DND-41 (cell line): ENCODE results near the gene FAM151A.

Experiments
- ATAC-seq: fragments of 200-7000 bp; cut with Tn5 transposase; 3 replicates; pipeline ENCODE4 v1.9.1; 2021; ENCODE audit warnings: low read depth; ENCODE audit not compliant: insufficient read depth
- DNase-seq: peaks from one replicate; pipeline ENCODE4 v3.0.0-alpha.2; 2020
- H2AFZ ChIP-seq: 2 replicates; pipeline ENCODE4 v1.6.0; 2012; ENCODE audit warnings: low read depth, low read length
- H3K27ac ChIP-seq: 2 replicates; pipeline ENCODE4 v1.5.1; 2012; ENCODE audit warnings: low read length, inconsistent platforms
- H3K27me3 ChIP-seq: fragments of 200-600 bp; sonication (generic); 2 replicates; pipeline ENCODE4 v1.6.0; 2012; ENCODE audit warnings: low read length, mild to moderate bottlenecking, inconsistent platforms; ENCODE audit not compliant: insufficient read depth, poor library complexity
- H3K36me3 ChIP-seq: 2 replicates; pipeline ENCODE4 v1.5.1; 2012; ENCODE audit warnings: low read length, inconsistent platforms; ENCODE audit not compliant: insufficient read depth
- H3K4me1 ChIP-seq: 2 replicates; pipeline ENCODE4 v1.5.1; 2012; ENCODE audit warnings: mild to moderate bottlenecking, low read length; ENCODE audit not compliant: insufficient read depth
- H3K4me2 ChIP-seq: 2 replicates; pipeline ENCODE4 v1.6.0; 2012; ENCODE audit warnings: mild to moderate bottlenecking, moderate library complexity, low read length, inconsistent platforms; ENCODE audit not compliant: insufficient read depth
- H3K4me3 ChIP-seq, 2 experiments: fragments of 200-600 bp in 1 of 2; shearing (Covaris generic) in 1 of 2; 2 replicates each; pipeline ENCODE4 v1.5.1; 2012 to 2016; ENCODE audit warnings: inconsistent platforms in 2 of 2, low read length in 2 of 2, mild to moderate bottlenecking in 2 of 2, low read depth in 1 of 2, moderate library complexity in 1 of 2
- H3K79me2 ChIP-seq: 2 replicates; pipeline ENCODE4 v1.6.0; 2012; ENCODE audit warnings: low read length, inconsistent platforms; ENCODE audit not compliant: insufficient read depth
- H3K9ac ChIP-seq: 2 replicates; pipeline ENCODE4 v1.6.0; 2012; ENCODE audit warnings: low read depth, mild to moderate bottlenecking, inconsistent platforms, low read length, moderate library complexity
- H3K9me3 ChIP-seq: 2 replicates; pipeline ENCODE4 v1.5.1; 2012; ENCODE audit warnings: low read length, moderate library complexity, mild to moderate bottlenecking, inconsistent platforms; ENCODE audit not compliant: insufficient read depth, severe bottlenecking
- H4K20me1 ChIP-seq: 2 replicates; pipeline ENCODE4 v1.6.0; 2012; ENCODE audit warnings: low read length; ENCODE audit not compliant: insufficient read depth
- TF ChIP-seq, protein P1 (sequence below): IDR thresholded peaks from 2 replicates; pipeline ENCODE4 v1.5.1; 2012; ENCODE audit warnings: borderline replicate concordance, low read length, moderate library complexity, mild to moderate bottlenecking; ENCODE audit not compliant: poor library complexity, severe bottlenecking; ENCODE audit errors: extremely low read depth

FAM151A gene

DNA sequence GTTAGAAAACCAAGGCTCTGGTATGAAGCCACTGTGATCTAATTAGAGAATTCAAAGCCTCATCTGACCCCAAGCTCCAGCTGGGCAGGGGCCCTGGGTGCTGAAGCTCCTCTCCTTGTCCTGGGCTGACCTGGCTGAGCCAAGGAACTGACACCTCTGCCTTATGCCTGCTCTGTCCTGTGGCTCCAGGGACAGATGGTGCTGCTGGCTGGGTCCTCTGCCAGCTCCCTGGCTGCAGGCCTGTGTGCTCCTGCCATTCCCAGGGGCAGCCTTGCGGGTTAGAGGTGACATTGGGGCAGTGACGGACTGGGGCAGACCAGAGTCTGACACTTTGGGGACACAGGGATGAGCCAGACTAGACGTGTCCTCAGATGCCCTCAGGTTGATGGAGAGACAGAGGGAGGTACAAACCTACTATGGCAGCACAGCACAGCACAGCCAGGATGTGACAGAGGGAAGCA is 63.5 kb downstream of the FAM151A start:
- Histone ChIP-seq H4K20me1 (no peaks in the 10 kb centered on the region), H3K4me3 (no peak overlapping the region), H3K79me2 (no peaks in the 10 kb centered on the region), H3K9me3 (no peaks in the 10 kb centered on the region), H2AFZ (no peak overlapping the region), H3K36me3 (no peaks in the 10 kb centered on the region), H3K9ac (no peak overlapping the region), H3K4me1 (no peaks in the 10 kb centered on the region), H3K4me2 (no peak overlapping the region), H3K27ac (no peak overlapping the region), H3K27me3 (no peaks in the 10 kb centered on the region)
- TF ChIP-seq, protein P1, sequence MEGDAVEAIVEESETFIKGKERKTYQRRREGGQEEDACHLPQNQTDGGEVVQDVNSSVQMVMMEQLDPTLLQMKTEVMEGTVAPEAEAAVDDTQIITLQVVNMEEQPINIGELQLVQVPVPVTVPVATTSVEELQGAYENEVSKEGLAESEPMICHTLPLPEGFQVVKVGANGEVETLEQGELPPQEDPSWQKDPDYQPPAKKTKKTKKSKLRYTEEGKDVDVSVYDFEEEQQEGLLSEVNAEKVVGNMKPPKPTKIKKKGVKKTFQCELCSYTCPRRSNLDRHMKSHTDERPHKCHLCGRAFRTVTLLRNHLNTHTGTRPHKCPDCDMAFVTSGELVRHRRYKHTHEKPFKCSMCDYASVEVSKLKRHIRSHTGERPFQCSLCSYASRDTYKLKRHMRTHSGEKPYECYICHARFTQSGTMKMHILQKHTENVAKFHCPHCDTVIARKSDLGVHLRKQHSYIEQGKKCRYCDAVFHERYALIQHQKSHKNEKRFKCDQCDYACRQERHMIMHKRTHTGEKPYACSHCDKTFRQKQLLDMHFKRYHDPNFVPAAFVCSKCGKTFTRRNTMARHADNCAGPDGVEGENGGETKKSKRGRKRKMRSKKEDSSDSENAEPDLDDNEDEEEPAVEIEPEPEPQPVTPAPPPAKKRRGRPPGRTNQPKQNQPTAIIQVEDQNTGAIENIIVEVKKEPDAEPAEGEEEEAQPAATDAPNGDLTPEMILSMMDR = no peak
- ATAC-seq (no peak), DNase-seq (no peak)
